Stomach (tissue), 9 donors: ENCODE data around the gene RAB5A. TPM values are rescaled to one million over a fixed set of nuclear protein-coding genes. Genes with fewer than 3 reads are reported as not detected.
A peak's percentile ranks its signal among the peaks of the same experiment; 100 is the strongest.

Experiments
- DNase-seq, 2 donors: peaks; one replicate each; pipeline versions ENCODE4 v3.0.0 to v3.0.0-alpha.2; 2013 to 2019
- H3K27ac ChIP-seq, 5 donors: fragments of 200-600 bp in 4 of 5; sonication (generic) in 4 of 5; one replicate each; pipeline ENCODE4 v1.5.1; 2013 to 2019; ENCODE audit warnings: mild to moderate bottlenecking in 1 of 5, moderate library complexity in 1 of 5
- H3K27me3 ChIP-seq, 3 donors: fragments of 200-600 bp; sonication (generic); one replicate each; pipeline ENCODE4 v1.5.1; 2017 to 2019; ENCODE audit warnings: mixed run types in 1 of 3
- H3K36me3 ChIP-seq, 4 donors: fragments of 200-600 bp; sonication (generic); 1 replicate in 3 of 4; 2 replicates in 1 of 4; pipeline ENCODE4 v1.5.1; 2016 to 2019
- H3K4me1 ChIP-seq, 4 donors: fragments of 200-600 bp; sonication (generic); one replicate each; pipeline ENCODE4 v1.5.1; 2016 to 2019
- H3K4me3 ChIP-seq, 4 donors: fragments of 200-600 bp; sonication (generic) in 3 of 4; one replicate each; pipeline ENCODE4 v1.5.1; 2016 to 2019; ENCODE audit warnings: mild to moderate bottlenecking in 1 of 4
- H3K9me3 ChIP-seq, 4 donors: fragments of 200-600 bp; sonication (generic); one replicate each; pipeline ENCODE4 v1.5.1; 2016 to 2019
- CTCF ChIP-seq, 7 experiments: fragments of 450-650 bp in 4 of 7; fragments of 200-600 bp in 3 of 7; sonication (generic) in 3 of 7; IDR thresholded peaks; one replicate each; pipeline ENCODE4 v1.5.1; 2016 to 2019; ENCODE audit warnings: antibody characterized with exemption in 7 of 7, control low read depth in 2 of 7, mild to moderate bottlenecking in 1 of 7
- EP300 ChIP-seq: sonication (generic); formaldehyde crosslinking; IDR thresholded peaks from one replicate; pipeline ENCODE4 v1.6.1; 2017; ENCODE audit warnings: antibody characterized with exemption
- POLR2A ChIP-seq, 4 donors: fragments of 450-650 bp; IDR thresholded peaks; one replicate each; pipeline ENCODE4 v1.6.1; 2016; ENCODE audit warnings: antibody characterized with exemption in 4 of 4, control low read depth in 2 of 4, mild to moderate bottlenecking in 1 of 4, moderate library complexity in 1 of 4
- POLR2AphosphoS5 ChIP-seq, 3 donors: sonication (generic); formaldehyde crosslinking; IDR thresholded peaks; one replicate each; pipeline ENCODE4 v1.6.1; 2016; ENCODE audit warnings: antibody characterized with exemption in 3 of 3
- WGBS, 5 donors: extraction: QIAGEN DNeasy Blood & Tissue Kit in 3 of 5; methylation state at CpG; one replicate each; pipeline versions ENCODE4 v1.1.5 to v1.1.7; 2013 to 2018; 5-methylcytosine and 5-hydroxymethylcytosine counted together
- intact Hi-C: fragments of 100-400 bp; cut with DNase I; formaldehyde crosslinking; loops from one replicate; pipeline ENCODE4 v1.15.1; 2023; ENCODE audit warnings: low total_unique reads
- polyA plus RNA-seq, 3 donors: library from polyadenylated mRNA; stranded (reverse); fragments of 200-250 nt; gene quantifications; one replicate each; pipeline ENCODE4 v1.2.3, GENCODE V29; 2013
- total RNA-seq, 5 donors: library from RNA; depleted of rRNA; stranded (reverse); fragments of >200 nt; gene quantifications; one replicate each; pipeline versions ENCODE4 v1.1.0 to v1.2.3, GENCODE V29; 2014 to 2016
- donor health status: healthy with polysubstance abuse.
- donor health status: Bipolar disorder and iron deficiency.
- donor health status: healthy.

Gene RAB5A
- total and polyA plus RNA-seq, 8 donors, result 9.3 to 163 (median 43.5) TPM

DNA sequence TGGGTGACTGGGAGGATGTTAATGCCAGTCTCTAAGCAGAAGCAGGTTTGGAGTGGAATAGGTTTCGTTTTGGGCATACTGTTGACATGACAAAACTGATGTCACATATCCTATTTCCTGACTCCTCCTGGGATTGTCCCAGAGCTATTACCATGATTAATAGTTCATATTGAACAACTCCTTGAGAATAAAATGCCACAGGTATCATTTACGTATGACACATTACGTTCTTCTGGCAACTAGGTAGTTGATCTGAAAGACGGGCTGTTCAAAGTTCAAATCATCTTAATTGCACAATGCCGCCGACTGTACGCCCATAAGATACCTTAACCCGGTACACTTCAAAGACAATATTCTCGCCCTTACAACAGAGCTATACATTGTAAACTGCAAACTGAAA is 1.4 kb upstream of the RAB5A start:
- Histone ChIP-seq H3K27me3 (no peaks in the 10 kb centered on the region), H3K27ac (no peak overlapping the region), H3K36me3 (peaks cover 0 to 2% (median 1%) of the 10 kb centered on the region in 4 donors), H3K9me3 (no peaks in the 10 kb centered on the region), H3K4me1 (peaks cover 23 to 34% (median 29%) of the 10 kb centered on the region in 4 donors), H3K4me3 (peak overlapping the region in 1 of 4 donors; percentile 98)
- intact Hi-C loops, result loop anchor here (10.0 kb wide), 1 partner anchor 51 kb away; no protein-coding TSS in a partner anchor
- TF ChIP-seq CTCF (IDR thresholded peaks at IDR 0.05), result no peak
- no peak for TF ChIP-seq POLR2A (IDR thresholded peaks at IDR 0.05)
- TF ChIP-seq POLR2AphosphoS5 (IDR thresholded peaks at IDR 0.05), result no peak
- TF ChIP-seq EP300, result no peak
- 81 to 98% (median 90%) methylated on average over 9 of the region's 9 CpGs for WGBS, 5 donors
- DNase-seq, result peak in 1 of 2 donors; percentile 23

DNA sequence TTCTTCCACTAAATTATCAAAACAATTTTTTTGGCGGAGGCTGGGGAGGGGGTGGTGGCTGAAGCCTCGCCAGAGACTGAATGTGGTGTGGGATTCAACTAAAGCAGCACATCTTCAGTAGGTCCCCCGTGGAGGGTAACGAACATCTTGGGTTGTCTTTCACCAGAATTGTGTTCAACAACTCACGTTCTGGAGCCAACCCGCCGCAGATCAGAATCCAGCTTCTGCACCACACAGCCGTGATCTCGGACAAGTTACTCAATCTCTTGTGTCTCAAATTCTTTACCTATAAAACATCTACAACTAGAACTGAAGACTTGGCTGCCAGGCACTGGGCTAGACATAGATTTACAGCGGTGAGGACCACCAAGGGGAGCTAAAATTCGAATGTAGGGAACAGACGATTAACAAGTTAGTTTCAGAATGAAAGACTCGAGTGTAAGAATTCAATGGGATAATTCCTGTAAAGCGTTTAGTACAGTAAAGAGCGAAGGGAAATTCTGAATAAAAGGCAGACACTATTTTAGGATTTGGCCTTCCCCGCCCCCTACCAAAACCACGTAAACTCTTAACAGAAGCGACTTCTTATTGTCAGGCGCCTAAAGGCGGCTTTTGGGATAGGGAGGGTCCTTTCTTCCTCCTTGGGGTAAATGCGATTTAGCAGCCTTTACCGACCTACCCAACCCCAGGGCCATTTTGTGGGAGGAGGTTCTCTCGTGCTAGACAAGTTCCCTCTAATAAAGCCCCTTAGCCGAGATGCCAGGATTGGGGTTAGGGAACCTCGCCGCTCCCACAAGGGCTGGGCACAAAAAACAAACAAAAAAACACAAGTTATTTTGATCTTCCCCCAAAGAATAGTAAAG is 697 bp upstream of the RAB5A start:
- H3K27ac ChIP-seq, result peak overlapping the region; percentile 98 to 100 (median 99)
- H3K9me3 ChIP-seq, result no peaks in the 10 kb centered on the region
- peaks cover 0 to 9% (median 6%) of the 10 kb centered on the region in 4 donors for H3K36me3 ChIP-seq
- intact Hi-C loops, result loop anchor here (10.0 kb wide), 1 partner anchor 51 kb away; no protein-coding TSS in a partner anchor
- WGBS, 5 donors, result 36 to 54% (median 38%) methylated on average over 25 to 26 of the region's 26 CpGs
- DNase-seq, result peak in 1 of 2 donors; percentile 22
- H3K4me3 ChIP-seq, result peak overlapping the region; percentile 89 to 98 (median 96)
- H3K4me1 ChIP-seq, result peaks cover 23 to 41% (median 34%) of the 10 kb centered on the region in 4 donors
- H3K27me3 ChIP-seq, result no peaks in the 10 kb centered on the region
- TF ChIP-seq POLR2AphosphoS5 (IDR thresholded peaks at IDR 0.05) (no peak), EP300 (no peak), CTCF (IDR thresholded peaks at IDR 0.05) (no peak), POLR2A (IDR thresholded peaks at IDR 0.05) (no peak)

DNA sequence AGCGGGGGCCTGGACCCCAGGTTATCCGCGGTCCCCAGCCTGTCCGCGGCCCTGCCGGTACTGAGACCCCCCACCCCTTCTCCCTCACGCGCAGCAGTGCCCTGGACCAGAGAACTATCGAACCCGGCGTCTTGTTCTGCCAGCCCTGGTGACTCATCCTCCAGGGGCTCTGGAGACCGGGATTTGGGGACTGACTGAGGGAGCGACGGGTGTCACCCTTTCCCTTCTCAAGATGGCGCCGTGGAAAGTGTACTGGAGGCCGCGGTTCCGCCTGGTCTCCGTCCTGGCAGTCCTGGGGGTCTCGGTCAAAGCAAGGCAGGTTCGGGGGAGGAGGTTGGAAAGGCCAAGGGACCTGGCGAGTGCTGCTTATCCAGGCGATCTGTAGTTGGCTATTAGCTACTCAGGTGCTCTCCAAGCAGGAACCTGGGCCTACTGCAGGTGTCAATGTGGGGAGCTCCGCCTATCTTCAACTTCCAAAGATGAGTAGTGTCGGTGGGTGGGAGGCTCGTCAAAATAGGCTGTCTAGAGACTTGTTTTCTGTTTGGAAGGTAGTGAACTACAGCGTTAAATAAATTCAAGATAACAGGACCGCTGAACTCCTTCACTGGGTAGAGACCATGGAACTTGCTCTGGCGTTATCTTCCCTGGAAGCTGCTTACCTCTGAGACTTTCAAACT is 790 bp downstream of the RAB5A start:
- Histone ChIP-seq H3K27ac (peak overlapping the region; percentile 98 to 100 (median 99)), H3K4me1 (peaks cover 23 to 56% (median 48%) of the 10 kb centered on the region in 4 donors), H3K9me3 (no peaks in the 10 kb centered on the region), H3K36me3 (peaks cover 0 to 24% (median 19%) of the 10 kb centered on the region in 4 donors), H3K4me3 (peak overlapping the region; percentile 89 to 98 (median 96)), H3K27me3 (no peaks in the 10 kb centered on the region)
- no peak for TF ChIP-seq CTCF (IDR thresholded peaks at IDR 0.05)
- no peak for TF ChIP-seq EP300
- no peak for TF ChIP-seq POLR2A (IDR thresholded peaks at IDR 0.05)
- no peak for TF ChIP-seq POLR2AphosphoS5 (IDR thresholded peaks at IDR 0.05)
- peak; percentile 37 to 80 for DNase-seq
- 0 to 2% (median 1%) methylated on average over 14 to 30 of the region's 30 CpGs for WGBS, 5 donors
- intact Hi-C loops, result loop anchor here (10.0 kb wide), 1 partner anchor 53 kb away; no protein-coding TSS in a partner anchor

GRCh38 chr3:19948226-19948591 is 1.3 kb downstream of the RAB5A start:
- Histone ChIP-seq H3K4me3 (peak overlapping the region; percentile 89 to 98 (median 96)), H3K27ac (peak overlapping the region; percentile 98 to 100 (median 99)), H3K9me3 (no peaks in the 10 kb centered on the region), H3K4me1 (peaks cover 23 to 61% (median 52%) of the 10 kb centered on the region in 4 donors), H3K27me3 (no peaks in the 10 kb centered on the region), H3K36me3 (peaks cover 0 to 29% (median 20%) of the 10 kb centered on the region in 4 donors)
- DNase-seq, result no peak
- 0 to 3% (median 1%) methylated on average over 2 of the region's 2 CpGs for WGBS, 5 donors
- intact Hi-C loops, result loop anchor here (10.0 kb wide), 1 partner anchor 53 kb away; no protein-coding TSS in a partner anchor
- TF ChIP-seq EP300 (no peak), POLR2A (IDR thresholded peaks at IDR 0.05) (no peak), CTCF (IDR thresholded peaks at IDR 0.05) (no peak)
